ENCODE measurements around the gene WNT3.

Gene WNT3

GRCh38 chr17:46809110-46809571 is 9.4 kb downstream of the WNT3 start:
- Histone ChIP-seq H4K5ac (ENCODE audit: low read length) (no peak overlapping the region), H2BK5ac (ENCODE audit: low read length) (no peak overlapping the region), H4K8ac (ENCODE audit: low read depth, low read length) (no peak overlapping the region), H3K4ac (ENCODE audit: low read depth, low read length) (no peak overlapping the region), H2BK120ac (ENCODE audit: low read depth, low read length) (no peak overlapping the region), H3K27ac (ENCODE audit: low read depth, low read length) (no peak overlapping the region), H3K4me1 (ENCODE audit: control insufficient read depth, low read depth, low read length) (peaks cover 16% of the 10 kb centered on the region), H3K79me1 (ENCODE audit: low read length) (peaks cover 33% of the 10 kb centered on the region), H3K23ac (ENCODE audit: low read length) (no peak overlapping the region), H3K27me3 (ENCODE audit: insufficient read depth, low read length, poor library complexity) (no peaks in the 10 kb centered on the region), H3K79me2 (ENCODE audit: control insufficient read depth, insufficient read depth, low read length) (peaks cover 73% of the 10 kb centered on the region), H3K56ac (ENCODE audit: low read length) (peak overlapping the region; percentile 35), H2BK15ac (replicated peaks; ENCODE audit: low read depth) (no peak overlapping the region), H3K18ac (ENCODE audit: low read length) (no peak overlapping the region), H3K36me3 (ENCODE audit: control insufficient read depth, insufficient read depth, low read length) (peaks cover 5% of the 10 kb centered on the region), H3K4me2 (ENCODE audit: low read length) (no peak overlapping the region), H3K4me3 (ENCODE audit: low read length) (no peak overlapping the region), H3K9ac (ENCODE audit: low read length) (peak overlapping the region; percentile 3), H2AK5ac (ENCODE audit: low read length) (no peak overlapping the region)
- DNase-seq = peak; percentile 83
- 100% methylated on average over 1 of the region's 8 CpGs for WGBS (ENCODE audit: extremely low coverage, insufficient coverage, low lambda C conversion rate)

- WGBS (ENCODE audit: extremely low coverage, insufficient coverage, low lambda C conversion rate) = no CpG with 5 or more reads among the region's 6 CpGs
- Histone ChIP-seq H2BK5ac (ENCODE audit: low read length) (no peak overlapping the region), H3K4ac (ENCODE audit: low read depth, low read length) (no peak overlapping the region), H2BK15ac (replicated peaks; ENCODE audit: low read depth) (no peak overlapping the region), H4K5ac (ENCODE audit: low read length) (no peak overlapping the region), H3K79me2 (ENCODE audit: control insufficient read depth, insufficient read depth, low read length) (peaks cover 50% of the 10 kb centered on the region), H3K79me1 (ENCODE audit: low read length) (peaks cover 33% of the 10 kb centered on the region), H4K8ac (ENCODE audit: low read depth, low read length) (no peak overlapping the region), H3K4me1 (ENCODE audit: control insufficient read depth, low read depth, low read length) (peaks cover 2% of the 10 kb centered on the region), H3K27me3 (ENCODE audit: insufficient read depth, low read length, poor library complexity) (no peaks in the 10 kb centered on the region), H3K56ac (ENCODE audit: low read length) (no peak overlapping the region), H3K23ac (ENCODE audit: low read length) (no peak overlapping the region), H3K36me3 (ENCODE audit: control insufficient read depth, insufficient read depth, low read length) (peaks cover 9% of the 10 kb centered on the region), H3K18ac (ENCODE audit: low read length) (no peak overlapping the region), H3K9ac (ENCODE audit: low read length) (no peak overlapping the region), H3K4me2 (ENCODE audit: low read length) (no peak overlapping the region), H3K4me3 (ENCODE audit: low read length) (no peak overlapping the region), H2AK5ac (ENCODE audit: low read length) (no peak overlapping the region), H3K27ac (ENCODE audit: low read depth, low read length) (no peak overlapping the region), H2BK120ac (ENCODE audit: low read depth, low read length) (no peak overlapping the region)
- DNase-seq = no peak
These were observed 12.7 kb downstream of the WNT3 start for GRCh38 chr17:46805771-46806170.

DNA sequence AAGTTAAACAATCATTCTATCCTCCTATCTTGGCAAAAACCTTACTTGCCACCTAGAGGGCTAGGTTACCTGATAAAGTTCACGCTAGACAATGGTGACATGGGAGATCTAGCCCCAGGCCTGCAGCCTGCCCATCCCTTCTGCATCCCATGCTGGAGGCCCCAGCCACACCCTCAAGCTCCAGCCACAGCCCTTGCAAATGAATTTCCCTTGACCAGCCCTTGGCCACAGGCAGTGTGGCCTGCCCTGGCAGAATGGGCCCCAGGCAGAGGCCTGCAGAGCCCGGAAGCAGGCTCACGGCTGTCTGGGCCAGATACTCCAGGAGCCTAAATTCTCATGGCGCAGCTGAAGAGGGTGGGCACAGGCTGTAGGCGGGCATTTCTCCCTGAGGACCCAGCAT is 14.9 kb downstream of the WNT3 start:
- Histone ChIP-seq H3K27ac (ENCODE audit: low read depth, low read length) (no peak overlapping the region), H2BK120ac (ENCODE audit: low read depth, low read length) (no peak overlapping the region), H3K27me3 (ENCODE audit: insufficient read depth, low read length, poor library complexity) (no peaks in the 10 kb centered on the region), H2AK5ac (ENCODE audit: low read length) (no peak overlapping the region), H3K4me1 (ENCODE audit: control insufficient read depth, low read depth, low read length) (no peaks in the 10 kb centered on the region), H2BK15ac (replicated peaks; ENCODE audit: low read depth) (no peak overlapping the region), H3K79me2 (ENCODE audit: control insufficient read depth, insufficient read depth, low read length) (peaks cover 40% of the 10 kb centered on the region), H2BK5ac (ENCODE audit: low read length) (no peak overlapping the region), H3K36me3 (ENCODE audit: control insufficient read depth, insufficient read depth, low read length) (peaks cover 13% of the 10 kb centered on the region), H4K8ac (ENCODE audit: low read depth, low read length) (no peak overlapping the region), H3K18ac (ENCODE audit: low read length) (no peak overlapping the region), H3K56ac (ENCODE audit: low read length) (no peak overlapping the region), H3K9ac (ENCODE audit: low read length) (no peak overlapping the region), H3K23ac (ENCODE audit: low read length) (no peak overlapping the region), H4K5ac (ENCODE audit: low read length) (no peak overlapping the region), H3K4me3 (ENCODE audit: low read length) (no peak overlapping the region), H3K4ac (ENCODE audit: low read depth, low read length) (no peak overlapping the region), H3K4me2 (ENCODE audit: low read length) (no peak overlapping the region), H3K79me1 (ENCODE audit: low read length) (peaks cover 40% of the 10 kb centered on the region)
- DNase-seq = no peak
- WGBS (ENCODE audit: extremely low coverage, insufficient coverage, low lambda C conversion rate) = no CpG with 5 or more reads among the region's 5 CpGs

DNA sequence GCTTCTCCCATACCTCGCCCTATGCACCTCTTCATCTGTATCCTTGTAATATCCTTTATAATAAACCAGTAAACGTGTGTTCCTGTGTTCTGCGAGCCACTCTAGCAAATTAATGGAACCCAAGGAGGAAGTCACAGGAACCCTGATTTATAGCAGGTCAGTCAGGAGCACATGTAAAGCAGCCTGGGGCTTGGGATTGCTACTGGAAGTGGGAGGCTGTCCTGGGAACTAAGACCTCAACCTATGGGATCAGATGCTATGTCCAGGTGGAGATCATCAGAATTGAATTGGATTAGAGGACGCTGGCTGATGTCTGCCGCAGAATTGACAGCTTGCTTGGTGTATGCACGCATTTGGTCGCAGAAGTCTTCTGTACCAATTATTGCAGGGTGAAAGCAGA is 15.7 kb downstream of the WNT3 start:
- Histone ChIP-seq H3K4me3 (ENCODE audit: low read length) (no peak overlapping the region), H3K79me2 (ENCODE audit: control insufficient read depth, insufficient read depth, low read length) (peaks cover 36% of the 10 kb centered on the region), H3K18ac (ENCODE audit: low read length) (no peak overlapping the region), H2BK15ac (replicated peaks; ENCODE audit: low read depth) (no peak overlapping the region), H3K27ac (ENCODE audit: low read depth, low read length) (no peak overlapping the region), H2BK120ac (ENCODE audit: low read depth, low read length) (no peak overlapping the region), H2AK5ac (ENCODE audit: low read length) (no peak overlapping the region), H3K9ac (ENCODE audit: low read length) (no peak overlapping the region), H3K27me3 (ENCODE audit: insufficient read depth, low read length, poor library complexity) (no peaks in the 10 kb centered on the region), H4K8ac (ENCODE audit: low read depth, low read length) (no peak overlapping the region), H3K56ac (ENCODE audit: low read length) (no peak overlapping the region), H2BK5ac (ENCODE audit: low read length) (no peak overlapping the region), H3K4me1 (ENCODE audit: control insufficient read depth, low read depth, low read length) (no peaks in the 10 kb centered on the region), H3K4me2 (ENCODE audit: low read length) (no peak overlapping the region), H3K4ac (ENCODE audit: low read depth, low read length) (no peak overlapping the region), H3K79me1 (ENCODE audit: low read length) (peaks cover 36% of the 10 kb centered on the region), H3K36me3 (ENCODE audit: control insufficient read depth, insufficient read depth, low read length) (peaks cover 13% of the 10 kb centered on the region), H4K5ac (ENCODE audit: low read length) (no peak overlapping the region), H3K23ac (ENCODE audit: low read length) (no peak overlapping the region)
- DNase-seq = no peak
- WGBS (ENCODE audit: extremely low coverage, insufficient coverage, low lambda C conversion rate) = no CpG with 5 or more reads among the region's 7 CpGs

- H2BK5ac ChIP-seq (ENCODE audit: low read length) = no peak overlapping the region
- H3K9ac ChIP-seq (ENCODE audit: low read length) = no peak overlapping the region
- no peak overlapping the region for H3K4me3 ChIP-seq (ENCODE audit: low read length)
- no peak overlapping the region for H3K18ac ChIP-seq (ENCODE audit: low read length)
- H3K4me2 ChIP-seq (ENCODE audit: low read length) = no peak overlapping the region
- no peak overlapping the region for H3K56ac ChIP-seq (ENCODE audit: low read length)
- H3K79me1 ChIP-seq (ENCODE audit: low read length) = peaks cover 34% of the 10 kb centered on the region
- no peak overlapping the region for H2BK15ac ChIP-seq (replicated peaks; ENCODE audit: low read depth)
- H3K27ac ChIP-seq (ENCODE audit: low read depth, low read length) = no peak overlapping the region
- peaks cover 9% of the 10 kb centered on the region for H3K36me3 ChIP-seq (ENCODE audit: control insufficient read depth, insufficient read depth, low read length)
- no CpG with 5 or more reads among the region's 4 CpGs for WGBS (ENCODE audit: extremely low coverage, insufficient coverage, low lambda C conversion rate)
- H2AK5ac ChIP-seq (ENCODE audit: low read length) = no peak overlapping the region
- H4K5ac ChIP-seq (ENCODE audit: low read length) = no peak overlapping the region
- no peaks in the 10 kb centered on the region for H3K27me3 ChIP-seq (ENCODE audit: insufficient read depth, low read length, poor library complexity)
- H3K23ac ChIP-seq (ENCODE audit: low read length) = no peak overlapping the region
- DNase-seq = no peak
- H2BK120ac ChIP-seq (ENCODE audit: low read depth, low read length) = no peak overlapping the region
- peaks cover 6% of the 10 kb centered on the region for H3K4me1 ChIP-seq (ENCODE audit: control insufficient read depth, low read depth, low read length)
- H4K8ac ChIP-seq (ENCODE audit: low read depth, low read length) = no peak overlapping the region
- H3K79me2 ChIP-seq (ENCODE audit: control insufficient read depth, insufficient read depth, low read length) = peaks cover 41% of the 10 kb centered on the region
- H3K4ac ChIP-seq (ENCODE audit: low read depth, low read length) = no peak overlapping the region
These were observed 17.9 kb downstream of the WNT3 start for GRCh38 chr17:46800573-46800972.

GRCh38 chr17:46796956-46797530 is 21.4 kb downstream of the WNT3 start:
- Histone ChIP-seq H2BK15ac (replicated peaks; ENCODE audit: low read depth) (no peak overlapping the region), H2BK5ac (ENCODE audit: low read length) (peak overlapping the region; percentile 73), H2BK120ac (ENCODE audit: low read depth, low read length) (no peak overlapping the region), H3K27me3 (ENCODE audit: insufficient read depth, low read length, poor library complexity) (no peaks in the 10 kb centered on the region), H4K5ac (ENCODE audit: low read length) (no peak overlapping the region), H3K4me1 (ENCODE audit: control insufficient read depth, low read depth, low read length) (peaks cover 6% of the 10 kb centered on the region), H3K27ac (ENCODE audit: low read depth, low read length) (no peak overlapping the region), H2AK5ac (ENCODE audit: low read length) (no peak overlapping the region), H3K18ac (ENCODE audit: low read length) (no peak overlapping the region), H3K23ac (ENCODE audit: low read length) (no peak overlapping the region), H3K4me3 (ENCODE audit: low read length) (no peak overlapping the region), H3K4ac (ENCODE audit: low read depth, low read length) (no peak overlapping the region), H3K56ac (ENCODE audit: low read length) (peak overlapping the region; percentile 70), H3K79me2 (ENCODE audit: control insufficient read depth, insufficient read depth, low read length) (peaks cover 55% of the 10 kb centered on the region), H3K36me3 (ENCODE audit: control insufficient read depth, insufficient read depth, low read length) (peaks cover 5% of the 10 kb centered on the region), H3K4me2 (ENCODE audit: low read length) (no peak overlapping the region), H3K9ac (ENCODE audit: low read length) (peak overlapping the region; percentile 26), H3K79me1 (ENCODE audit: low read length) (peaks cover 43% of the 10 kb centered on the region), H4K8ac (ENCODE audit: low read depth, low read length) (no peak overlapping the region)
- no CpG with 5 or more reads among the region's 8 CpGs for WGBS (ENCODE audit: extremely low coverage, insufficient coverage, low lambda C conversion rate)
- DNase-seq = no peak

Measured in mesendoderm (in vitro differentiated cells).